HepG2 (cell line): ENCODE data around the gene DNAJB6. TPM values are rescaled to one million over a fixed set of nuclear protein-coding genes. Genes with fewer than 3 reads are reported as not detected.

Experiments
- ATAC-seq: fragments of 200-7000 bp; cut with Tn5 transposase; 3 replicates; pipeline ENCODE4 v1.9.1; 2020; ENCODE audit warnings: mild to moderate bottlenecking, moderate library complexity
- BruUV-seq: library from RNA; stranded (reverse); fragments of 400-500 nt; replicated peaks from 2 replicates; lab custom pipeline; 2021; lab: Mats Ljungman, UMichigan
- CTCF ChIA-PET: fragments of 300-600 bp; formaldehyde crosslinking; extraction: SDS; loops from one replicate; lab custom pipeline; 2021; ENCODE audit warnings: low total read pairs, inconsistent platforms, low intra/inter-chr PET ratio; lab: Yijun Ruan, JAX
- POLR2A ChIA-PET: fragments of 350-600 bp; sonication (Branson Sonifier 250); formaldehyde crosslinking; loops from one replicate; lab custom pipeline; 2020; ENCODE audit warnings: antibody characterized with exemption, inconsistent platforms; lab: Yijun Ruan, JAX
- DNase-seq: peaks from one replicate; pipeline ENCODE4 v3.0.0-alpha.2; 2015; ENCODE audit warnings: low spot score
- FAIRE-seq: peaks from 3 replicates; lab custom pipeline; 2011; peaks lifted over from hg19 to GRCh38; lab: Jason Lieb, UNC
- H2AFZ ChIP-seq: one replicate; pipeline ENCODE4 v1.6.1; 2011; ENCODE audit warnings: low read length, inconsistent platforms
- H3K27ac ChIP-seq: fragments of 300-600 bp; 3 replicates; pipeline ENCODE4 v1.8.0; 2011; ENCODE audit warnings: mixed run types, mild to moderate bottlenecking, mixed read lengths, low read length, inconsistent platforms; ENCODE audit not compliant: insufficient read depth; ENCODE audit errors: extremely low read length
- H3K27me3 ChIP-seq, 2 experiments: fragments of 200-600 bp in 1 of 2; 2 replicates in 1 of 2; 3 replicates in 1 of 2; pipeline versions ENCODE4 v1.6.0 to v1.8.0; 2011; ENCODE audit warnings: low read length in 2 of 2, mild to moderate bottlenecking in 2 of 2, moderate library complexity in 2 of 2, inconsistent platforms in 1 of 2; ENCODE audit not compliant: insufficient read depth in 2 of 2, control insufficient read depth in 1 of 2
- H3K36me3 ChIP-seq, 2 experiments: fragments of 200-600 bp in 1 of 2; replicated peaks in 1 of 2; 2 replicates in 1 of 2; 3 replicates in 1 of 2; pipeline versions ENCODE4 v1.5.1 to v1.8.0; 2011; ENCODE audit warnings: low read length in 2 of 2, inconsistent platforms in 1 of 2; ENCODE audit not compliant: insufficient read depth in 2 of 2, control insufficient read depth in 1 of 2
- H3K4me1 ChIP-seq: 2 replicates; pipeline ENCODE4 v1.5.1; 2012; ENCODE audit warnings: low read length, inconsistent platforms; ENCODE audit not compliant: insufficient read depth
- H3K4me2 ChIP-seq: 2 replicates; pipeline ENCODE4 v1.6.0; 2011; ENCODE audit warnings: low read depth, low read length, inconsistent platforms
- H3K4me3 ChIP-seq, 3 experiments: fragments of 200-600 bp in 1 of 3; sonication (generic), shearing (Covaris generic) in 1 of 3; replicated peaks in 1 of 3; 2 replicates each; pipeline ENCODE4 v1.5.1; 2011 to 2016; ENCODE audit warnings: low read length in 3 of 3, inconsistent platforms in 2 of 3, low read depth in 2 of 3, mild to moderate bottlenecking in 2 of 3, control low read depth in 1 of 3, mixed read lengths in 1 of 3; ENCODE audit not compliant: insufficient read depth in 1 of 3
- H3K79me2 ChIP-seq: one replicate; pipeline ENCODE4 v1.6.1; 2011; ENCODE audit warnings: low read length, inconsistent platforms; ENCODE audit not compliant: insufficient read depth
- H3K9ac ChIP-seq: 2 replicates; pipeline ENCODE4 v1.6.0; 2011; ENCODE audit warnings: mild to moderate bottlenecking, low read depth, low read length, inconsistent platforms; ENCODE audit not compliant: insufficient read depth
- H3K9me3 ChIP-seq: 2 replicates; pipeline ENCODE4 v1.5.1; 2012; ENCODE audit warnings: mild to moderate bottlenecking, low read length
- H4K20me1 ChIP-seq: 2 replicates; pipeline ENCODE4 v1.6.0; 2011; ENCODE audit warnings: inconsistent platforms, mild to moderate bottlenecking, low read length, moderate library complexity; ENCODE audit not compliant: insufficient read depth
- AGO2 ChIP-seq: fragments of 200-400 bp; formaldehyde crosslinking; optimal IDR thresholded peaks from 2 replicates; pipeline ENCODE3; 2017; ENCODE audit warnings: mild to moderate bottlenecking, low read depth, low read length, moderate library complexity
- SOX13 ChIP-seq, 3 experiments: fragments of 450-650 bp in 1 of 3; sonication (generic) in 1 of 3; formaldehyde crosslinking in 1 of 3; IDR thresholded peaks in 2 of 3; conservative IDR thresholded peaks in 1 of 3; 2 replicates each; pipeline versions ENCODE4 v1.5.0 to v1.6.1; 2016 to 2020; ENCODE audit warnings: antibody characterized with exemption in 1 of 3, mild to moderate bottlenecking in 1 of 3, missing compliant biosample characterization in 1 of 3, missing genetic modification reagents in 1 of 3, moderate library complexity in 1 of 3
- ZFP90 ChIP-seq: sonication (generic); formaldehyde crosslinking; IDR thresholded peaks from 2 replicates; pipeline ENCODE4 v1.8.0; 2022; ENCODE audit warnings: missing genetic modification reagents, mild to moderate bottlenecking, inconsistent platforms, borderline replicate concordance
- ZNF337 ChIP-seq: sonication (generic); formaldehyde crosslinking; IDR thresholded peaks from 2 replicates; pipeline ENCODE4 v1.5.1; 2020; ENCODE audit warnings: missing genetic modification reagents, low read depth, mild to moderate bottlenecking, borderline replicate concordance
- WGBS: methylation state at CpG from one replicate; pipeline ENCODE4 v1.1.6; 2017; ENCODE audit warnings: low lambda C conversion rate; 5-methylcytosine and 5-hydroxymethylcytosine counted together
- in situ Hi-C: cut with HindIII; loops from 2 replicates; pipeline ENCODE4 v1.10.0; 2017; ENCODE audit warnings: low pct_unique_long_range_greater_than_20kb; ENCODE audit not compliant: extremely low pct_ligation_motif_present
- intact Hi-C: fragments of 100-400 bp; cut with micrococcal nuclease; formaldehyde crosslinking; loops from one replicate; pipeline ENCODE4 v1.10.0; 2022; ENCODE audit not compliant: unreplicated experiment
- polyA plus RNA-seq, 8 experiments: library from polyadenylated mRNA; depleted of rRNA in 3 of 8; stranded (reverse) in 7 of 8; unstranded in 1 of 8; fragments of >200 nt; fragmentation: Illumina TruSeq in 4 of 8; extraction: Trizol in 4 of 8; gene quantifications; 2 replicates each; pipeline versions ENCODE4 v1.2.1 to v1.2.3, GENCODE V29; 2011 to 2016; ENCODE audit warnings: low read depth in 4 of 8, missing spikeins in 1 of 8, mixed read lengths in 1 of 8; ENCODE audit not compliant: insufficient read depth in 1 of 8
- total RNA-seq, 5 experiments: library from RNA; depleted of rRNA; stranded (reverse); fragments of >200 nt; fragmentation: Illumina TruSeq; extraction: Trizol; gene quantifications; 2 replicates each; pipeline ENCODE4 v1.2.3, GENCODE V29; 2016; ENCODE audit warnings: low read depth in 1 of 5

DNAJB6 gene
- total and polyA plus RNA-seq, 2 of the 13 experiments (the other 11 are each of a cell fraction or from before 2014, with no cell fraction given), result 29.9 to 53.9 TPM

DNA sequence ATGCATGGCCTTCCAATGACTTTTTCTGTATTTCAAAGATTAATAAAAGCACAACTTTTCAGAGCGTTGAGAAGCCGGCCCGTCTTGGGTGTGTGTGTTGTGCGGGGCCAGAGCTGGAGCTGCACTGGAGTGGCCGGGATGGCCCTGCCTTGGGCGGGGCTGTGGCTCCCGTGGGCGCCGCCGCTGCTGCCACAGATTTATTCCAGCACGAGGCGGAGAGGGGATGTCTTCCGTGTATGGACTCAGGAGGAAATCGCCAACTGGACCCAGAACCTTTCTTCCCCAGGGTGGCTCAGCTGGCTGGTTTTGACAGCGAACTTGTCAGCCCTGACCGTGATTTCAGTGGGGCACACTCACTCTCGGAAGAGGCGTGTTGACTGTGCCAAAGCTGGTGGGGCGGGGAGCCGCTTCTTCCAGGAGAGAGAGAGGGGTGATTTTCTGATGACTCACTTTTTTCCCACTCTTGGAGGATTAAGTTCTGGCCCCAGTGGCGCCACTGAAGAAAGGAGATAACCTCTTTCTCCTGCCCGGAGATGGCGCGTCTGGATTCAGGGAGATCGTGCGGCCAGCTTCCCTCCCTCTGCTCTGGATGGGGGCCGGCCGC, 72.4 kb downstream of the DNAJB6 start (continued):
- no peak for TF ChIP-seq ZNF337 (CRISPR knock-in tag)
- TF ChIP-seq SOX13 (IDR thresholded peaks at IDR 0.05), result no peak
- TF ChIP-seq SOX13 (CRISPR knock-in tag; conservative IDR thresholded peaks at IDR 0.05 in 1 of 2, IDR thresholded peaks at IDR 0.05 in 1 of 2), result no peak
- TF ChIP-seq, all 625 proteins: peak for 0

DNA sequence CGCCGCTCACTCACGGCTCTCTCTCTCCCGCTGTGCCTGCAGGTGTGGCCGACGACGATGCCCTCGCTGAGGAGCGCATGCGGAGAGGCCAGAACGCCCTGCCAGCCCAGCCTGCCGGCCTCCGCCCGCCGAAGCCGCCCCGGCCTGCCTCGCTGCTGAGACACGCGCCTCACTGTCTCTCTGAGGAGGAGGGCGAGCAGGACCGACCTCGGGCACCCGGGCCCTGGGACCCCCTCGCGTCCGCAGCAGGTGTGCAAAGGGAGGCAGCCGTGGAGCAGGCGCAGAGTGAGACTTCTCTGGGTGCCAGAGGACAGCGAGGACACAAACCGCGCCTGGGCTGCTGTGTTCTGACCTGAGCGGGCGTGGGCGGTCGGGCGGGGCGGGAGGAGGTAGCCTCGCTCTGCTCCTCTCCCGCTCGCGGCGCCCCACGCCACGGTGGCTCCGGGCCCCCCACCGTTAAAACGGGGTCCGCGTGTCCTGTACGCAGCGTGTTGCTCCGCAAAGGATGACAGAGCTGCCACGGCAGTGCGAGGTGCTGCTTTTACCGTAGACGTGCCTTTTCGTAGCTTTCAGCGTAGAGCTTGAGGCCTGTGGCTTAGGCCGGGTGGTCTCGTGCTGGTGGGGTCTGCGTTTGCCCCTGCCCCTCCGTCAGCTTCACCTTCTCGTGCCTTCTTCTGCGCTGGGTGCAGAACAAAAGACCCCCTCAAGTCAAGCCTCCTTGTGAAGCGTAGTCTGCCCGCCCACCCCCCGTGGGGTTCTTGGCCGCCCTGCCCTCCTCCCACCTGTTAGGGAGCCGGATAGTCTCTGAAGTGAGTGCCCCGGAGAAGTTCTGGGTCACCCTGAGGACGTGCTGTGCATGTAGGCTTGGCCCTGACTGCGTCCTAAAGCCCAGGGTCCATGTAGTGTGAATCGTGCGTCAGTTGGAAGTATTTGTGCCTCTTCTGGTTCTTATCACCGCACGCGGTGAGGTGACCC, 73.2 kb downstream of the DNAJB6 start:
- no peaks in the 10 kb centered on the region for H4K20me1 ChIP-seq
- peak; percentile 57 for TF ChIP-seq AGO2
- no peak for TF ChIP-seq ZFP90 (CRISPR knock-in tag)
- H3K79me2 ChIP-seq, result no peaks in the 10 kb centered on the region
- no peaks in the 10 kb centered on the region for H3K4me1 ChIP-seq
- peaks cover 7 to 17% of the 10 kb centered on the region in 2 experiments; a peak in 4 of 5 replicates for H3K36me3 ChIP-seq
- WGBS, result 97% methylated on average over 75 of the region's 78 CpGs
- no peaks in the 10 kb centered on the region for H3K9me3 ChIP-seq
- no peak for DNase-seq
- intact Hi-C loops, result no loop called here
- no peak overlapping the region for H3K9ac ChIP-seq
- POLR2A ChIA-PET, result no interaction called here
- in situ Hi-C loops, result no loop called here
- ATAC-seq, result no peak
- no peak overlapping the region for H3K4me2 ChIP-seq
- no peak for FAIRE-seq
- CTCF ChIA-PET, result no interaction called here
- no TSS peak for BruUV-seq
- no peak overlapping the region for H2AFZ ChIP-seq
- no peak overlapping the region for H3K4me3 ChIP-seq
- H3K27ac ChIP-seq, result no peak overlapping the region
- H3K27me3 ChIP-seq, result no peaks in the 10 kb centered on the region
